GM19397 (cell line): ENCODE results near the gene CCDC33.

ENCODE experiments used
- ATAC-seq: cut with Tn5 transposase; IDR thresholded peaks from one replicate; pipeline ENCODE4 v1.9.1; 2021; ENCODE audit warnings: mild to moderate bottlenecking, moderate library complexity; ENCODE audit not compliant: unreplicated experiment

CCDC33 gene

GRCh38 chr15:74281147-74282133, 45.3 kb downstream of the CCDC33 start:
- ATAC-seq, result no peak

GRCh38 chr15:74283368-74283767, 47.2 kb downstream of the CCDC33 start:
- no peak for ATAC-seq

DNA sequence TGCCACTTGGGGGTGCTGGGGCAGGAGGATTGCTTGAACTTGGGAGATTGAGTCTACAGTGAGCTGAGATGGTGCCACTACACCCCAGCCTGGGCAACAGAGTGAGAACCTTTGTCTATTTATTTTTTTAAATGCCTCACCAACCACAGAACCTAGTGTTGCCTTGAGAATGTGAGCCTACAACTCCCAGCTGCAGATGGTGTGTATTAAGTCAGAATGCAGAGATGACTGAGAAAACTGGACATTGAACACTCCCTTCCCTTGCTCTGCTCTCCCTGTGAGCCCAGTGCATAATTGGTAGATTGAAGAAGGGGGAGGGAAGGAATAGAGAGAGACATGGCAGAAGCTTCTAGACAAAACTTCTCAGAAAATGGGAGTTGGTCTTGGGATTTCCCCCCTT, 53.5 kb downstream of the CCDC33 start:
- ATAC-seq, result no peak

DNA sequence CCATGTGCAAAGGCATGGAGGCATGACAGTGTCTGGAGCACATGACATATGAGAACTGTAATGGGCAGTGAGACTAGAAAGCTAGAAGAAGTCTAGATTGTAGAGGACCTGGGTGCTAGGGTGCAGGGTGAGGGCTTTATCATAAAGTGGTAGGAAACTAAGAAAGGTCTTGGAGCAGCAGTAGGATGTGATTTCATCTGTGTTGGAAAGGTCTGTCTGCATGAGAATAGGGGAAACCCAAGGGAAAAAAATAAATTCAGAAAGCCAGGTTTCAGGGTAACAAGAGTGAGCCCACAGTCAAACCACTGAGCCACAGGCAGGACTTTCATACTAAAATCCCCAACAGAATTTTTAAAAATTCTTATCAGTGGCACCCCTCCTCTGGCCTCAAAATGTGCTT, 54.5 kb downstream of the CCDC33 start:
- ATAC-seq, result no peak

DNA sequence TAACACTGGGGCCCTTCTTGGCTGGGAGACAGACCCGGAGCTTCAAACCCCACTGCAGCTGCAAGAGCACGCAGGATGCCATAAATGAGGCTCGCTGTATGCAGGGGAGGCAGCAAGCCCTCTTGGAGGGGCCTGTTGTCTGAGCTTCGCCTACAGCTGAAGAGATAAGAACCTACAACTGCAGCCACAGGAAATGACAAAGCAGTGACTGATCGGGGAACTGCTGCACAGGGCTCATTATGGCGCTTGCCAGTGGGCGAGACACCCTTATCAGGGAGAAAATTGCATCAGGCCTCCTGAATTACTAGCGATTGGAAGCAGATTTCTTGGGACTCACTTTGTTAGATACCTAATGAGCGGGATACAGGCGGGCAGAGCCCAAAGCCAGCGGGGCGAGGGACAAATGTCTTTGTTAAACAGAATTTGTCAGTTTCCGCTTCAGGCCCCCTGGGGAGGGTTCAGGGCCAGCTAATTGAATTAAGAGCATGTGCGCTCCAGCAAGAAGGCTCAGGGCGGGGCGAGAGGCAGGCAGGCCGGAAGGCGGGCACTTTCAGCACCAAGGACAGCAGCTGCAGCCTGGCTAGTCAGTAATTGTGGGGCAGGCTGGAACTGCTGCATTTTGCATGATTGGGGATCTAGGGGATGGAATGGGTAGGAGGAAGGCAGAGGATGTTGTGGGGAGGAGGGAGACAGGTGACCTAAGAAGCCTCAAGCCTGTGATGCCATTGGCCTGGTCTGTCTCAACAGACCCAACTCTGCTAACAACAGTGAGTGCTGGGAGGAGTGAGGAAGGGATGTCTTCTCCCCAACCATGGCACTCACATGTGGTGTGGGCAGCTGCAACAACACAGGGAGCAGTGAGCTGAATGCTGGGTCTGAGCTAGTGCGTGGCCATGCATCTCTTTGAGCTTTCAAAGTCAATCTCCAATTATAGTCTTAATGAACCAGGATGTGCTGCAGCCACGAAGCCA, 55.3 kb downstream of the CCDC33 start:
- no peak for ATAC-seq

GRCh38 chr15:74293021-74293810, 57.1 kb downstream of the CCDC33 start:
- ATAC-seq, result no peak

GRCh38 chr15:74294010-74294409, 57.9 kb downstream of the CCDC33 start:
- no peak for ATAC-seq

DNA sequence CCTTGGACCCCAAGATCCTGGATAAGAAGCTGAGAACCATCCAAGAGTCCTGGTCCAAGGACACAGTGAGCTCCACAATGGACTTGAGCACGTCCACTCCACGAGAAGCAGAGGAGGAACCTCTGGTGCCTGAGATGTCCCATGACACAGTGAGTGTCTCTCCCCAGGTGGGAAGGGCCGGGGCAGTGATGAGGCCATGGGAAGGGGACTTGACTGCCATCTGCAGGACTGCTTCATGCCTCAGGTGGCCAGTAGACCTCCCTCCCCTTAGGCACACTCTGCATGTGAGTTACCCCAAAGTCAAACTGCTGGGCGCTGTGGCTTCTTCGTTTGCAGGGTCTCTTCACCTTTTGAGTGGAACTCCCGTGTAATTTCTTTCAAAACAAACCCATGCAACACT, 59.7 kb downstream of the CCDC33 start:
- no peak for ATAC-seq

GRCh38 chr15:74297887-74298286, 61.8 kb downstream of the CCDC33 start:
- ATAC-seq, result no peak

- ATAC-seq, result no peak
Observed at GRCh38 chr15:74300057-74300795, 64.1 kb downstream of the CCDC33 start.

DNA sequence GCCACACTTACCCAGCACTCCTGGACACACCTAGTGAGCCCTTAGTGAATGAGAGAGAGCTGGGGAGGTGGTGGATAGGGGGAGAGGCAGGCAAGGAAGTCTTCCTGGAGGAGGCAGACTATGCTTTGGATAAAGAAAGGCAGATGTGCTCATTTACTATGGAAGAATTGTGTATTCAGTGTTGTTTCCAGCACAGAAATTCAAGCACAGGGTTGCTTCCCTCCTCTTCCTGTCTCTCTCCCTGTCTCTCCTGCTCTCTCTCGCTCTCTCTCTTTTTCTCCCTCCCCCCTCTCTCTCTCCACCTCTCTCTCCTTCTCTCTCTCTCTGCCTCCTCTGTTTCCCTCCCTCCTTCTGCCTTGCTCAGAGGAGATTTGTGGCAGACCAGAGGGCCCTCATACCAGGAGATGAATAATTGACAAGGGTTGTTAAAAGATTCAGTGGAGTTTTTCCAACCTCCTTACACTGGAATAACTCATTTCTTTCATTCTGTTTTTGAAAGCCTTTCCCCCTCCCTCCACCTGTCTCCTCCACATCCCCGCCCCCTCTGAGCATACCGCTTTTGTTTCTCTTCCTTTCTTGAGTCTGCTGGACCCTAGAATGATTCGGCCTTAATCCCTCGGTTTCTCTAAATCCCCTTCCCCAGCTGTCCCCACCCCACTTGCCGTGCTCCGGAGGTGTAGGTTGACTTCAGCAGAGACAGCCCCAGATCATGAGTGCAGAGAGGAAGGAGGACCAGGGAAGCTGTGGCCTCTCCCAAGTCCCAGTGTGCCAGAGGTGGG, 65.6 kb downstream of the CCDC33 start:
- ATAC-seq, result no peak

- no peak for ATAC-seq
Observed at GRCh38 chr15:74302821-74303359, 66.8 kb downstream of the CCDC33 start.

GRCh38 chr15:74303741-74304309, 67.7 kb downstream of the CCDC33 start:
- ATAC-seq, result no peak

DNA sequence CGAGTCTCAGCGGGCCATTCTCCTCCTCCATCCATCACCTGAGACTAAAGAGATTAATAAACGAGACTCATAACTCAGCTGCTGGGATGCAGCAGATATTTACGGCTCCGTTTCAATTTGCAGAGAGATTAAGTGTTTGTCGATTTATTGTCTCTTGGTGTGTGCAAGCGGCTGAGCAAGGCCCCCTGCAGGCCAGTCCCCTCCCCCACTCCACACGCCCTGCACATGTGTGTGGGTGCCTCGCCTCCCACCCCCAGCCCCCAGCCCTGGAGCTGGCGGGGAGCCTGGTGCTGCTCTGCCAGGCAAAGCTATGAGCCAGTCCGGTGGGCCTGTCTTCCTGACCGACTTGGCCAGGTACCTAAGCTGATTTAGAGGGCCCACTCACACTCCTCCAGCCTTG, 68.3 kb downstream of the CCDC33 start:
- no peak for ATAC-seq

DNA sequence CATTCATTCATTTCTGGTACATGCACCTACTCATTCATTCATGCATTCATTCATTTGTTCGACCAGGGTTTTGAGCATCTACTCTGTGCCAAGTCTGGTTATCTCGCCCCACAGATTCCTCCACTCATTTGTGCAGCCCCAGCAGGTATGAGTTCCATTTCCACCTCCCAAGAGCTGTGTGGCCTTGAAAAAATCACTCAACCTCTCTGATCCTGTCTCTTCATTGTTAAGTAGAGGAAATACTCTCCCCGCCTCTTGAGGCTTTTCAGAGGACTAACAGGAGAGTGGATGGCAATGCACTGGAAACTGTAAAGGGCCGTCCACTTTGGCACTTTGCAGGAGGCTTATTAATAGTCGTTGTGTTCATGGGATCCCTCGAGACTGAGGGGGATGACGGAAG, 69.6 kb downstream of the CCDC33 start:
- ATAC-seq, result no peak

GRCh38 chr15:74306781-74307217, 70.7 kb downstream of the CCDC33 start:
- no peak for ATAC-seq

- no peak for ATAC-seq
Observed at GRCh38 chr15:74307827-74308811, 72.0 kb downstream of the CCDC33 start.
